DMS114 treated with DMSO at 0.1 percent for 48 hours (cell line): ENCODE results near the gene PAQR7.
"Not testable (repeated sequence)": the region's sequence is repeated elsewhere in the genome, so short reads cannot be mapped to it uniquely, and the experiment has no call there.

ENCODE experiments used
- DNase-seq: peaks from one replicate; lab custom pipeline; 2025; ENCODE audit not compliant: unreplicated experiment; lab: John Stamatoyannopoulos, UW

PAQR7 gene

DNA sequence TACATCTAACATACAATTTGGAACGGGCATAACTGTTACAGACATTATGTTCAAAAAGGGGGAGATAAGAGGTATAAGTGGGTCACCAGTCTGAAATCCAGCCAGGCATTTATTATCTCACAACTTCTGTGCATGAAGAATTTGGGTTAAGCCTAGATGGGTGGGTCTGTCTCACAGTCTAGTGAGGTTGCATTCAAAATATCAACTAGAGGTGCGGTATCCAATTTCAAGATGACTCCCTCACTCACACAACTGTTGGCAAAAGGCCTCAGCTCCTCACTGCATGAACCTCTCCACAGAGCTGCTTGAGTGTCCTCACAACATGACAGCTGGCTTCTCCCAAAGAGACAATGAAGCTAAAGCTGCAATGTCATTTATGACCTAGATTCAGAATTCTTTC, 21.0 kb downstream of the PAQR7 start:
- no peak for DNase-seq

DNA sequence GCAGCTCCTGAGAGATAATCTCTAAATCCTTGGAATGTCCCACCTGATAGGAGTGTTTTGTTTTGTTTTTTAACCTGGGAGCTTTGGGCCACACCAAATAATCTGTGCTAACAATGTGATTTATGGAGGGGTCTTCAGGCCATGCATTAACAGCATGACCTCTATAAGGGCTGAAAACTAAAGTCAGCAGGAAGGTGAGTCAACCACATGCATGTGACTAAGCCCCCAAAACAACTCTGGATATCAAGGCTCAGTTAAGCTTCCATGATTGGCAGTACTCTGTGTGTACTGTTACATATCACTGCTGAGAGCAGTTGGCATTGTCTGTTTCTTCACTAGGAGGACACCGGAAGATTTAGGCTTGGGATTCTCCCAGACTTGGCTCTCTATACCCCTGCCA, 27.0 kb downstream of the PAQR7 start:
- no peak for DNase-seq

DNA sequence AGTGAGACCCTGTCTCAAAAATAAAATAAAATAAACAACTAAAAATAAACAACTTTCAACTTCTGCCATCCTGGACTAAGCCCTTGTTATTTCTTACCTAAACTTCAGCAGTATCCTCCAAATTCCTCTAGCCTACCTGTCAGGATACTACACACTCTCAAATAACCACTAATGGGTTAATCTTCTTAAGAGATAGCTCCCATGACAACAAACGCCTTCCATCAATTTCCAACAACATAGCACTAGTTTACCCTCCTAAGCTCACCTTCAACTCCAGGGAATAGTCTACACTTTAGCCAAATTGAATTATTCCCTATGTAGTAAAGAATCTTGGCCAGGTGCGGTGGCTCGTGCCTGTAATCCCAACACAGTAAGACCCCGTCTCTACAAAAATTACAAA, 27.6 kb downstream of the PAQR7 start:
- no peak for DNase-seq

DNA sequence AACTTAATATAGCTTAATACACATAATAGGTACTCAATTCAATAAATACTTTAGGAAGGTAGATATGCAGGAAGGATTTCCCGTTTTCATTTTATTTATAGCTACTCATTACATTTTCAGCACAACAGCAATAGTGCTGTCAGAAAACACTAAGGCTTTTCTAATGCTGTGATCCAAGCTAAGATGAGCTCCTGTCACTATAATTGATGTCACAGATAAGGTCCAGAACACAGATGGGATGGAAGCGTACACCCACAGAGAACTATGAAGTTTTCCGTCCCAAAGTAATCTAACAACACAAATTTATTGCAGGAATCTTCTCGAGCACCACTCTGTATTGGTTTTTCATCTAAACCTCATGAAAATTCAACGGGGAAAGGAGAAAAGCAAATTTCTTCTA, 29.8 kb downstream of the PAQR7 start:
- no peak for DNase-seq

DNA sequence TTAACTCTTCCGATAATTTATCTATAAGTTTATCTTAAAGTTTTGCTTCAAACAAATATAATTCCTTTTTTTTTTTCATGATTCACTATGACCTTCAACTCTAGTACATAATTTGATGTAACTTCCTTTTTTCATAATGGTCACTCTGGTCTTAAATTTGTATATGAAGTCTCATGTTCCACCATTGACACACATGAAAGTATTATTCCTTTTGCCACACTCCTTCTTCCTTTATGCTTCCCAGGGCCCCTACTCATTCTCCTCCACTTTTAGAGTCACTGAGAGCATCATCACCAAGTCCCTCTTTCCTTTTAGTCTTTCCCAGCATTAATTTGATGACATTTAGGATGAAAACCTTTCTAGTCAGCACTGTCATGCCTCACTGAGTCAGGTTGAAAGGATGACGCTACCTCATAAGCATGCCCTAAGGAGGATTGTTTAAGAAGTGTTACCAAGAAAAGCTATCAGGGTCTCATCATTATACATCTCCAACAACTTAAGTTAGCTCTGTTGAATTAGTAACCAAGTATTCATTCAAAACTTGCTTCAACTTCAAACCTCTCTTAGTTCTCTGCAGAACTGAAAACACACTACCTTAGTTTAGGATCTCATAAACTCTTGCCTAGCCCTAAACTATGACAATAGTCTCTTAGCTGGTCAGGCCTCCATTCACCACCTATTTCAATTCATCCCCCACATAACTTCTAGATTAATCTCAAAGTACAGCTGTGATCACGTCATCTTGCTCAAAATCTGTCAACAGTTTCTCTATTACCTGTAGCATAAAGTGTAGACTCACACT, 30.8 kb downstream of the PAQR7 start:
- DNase-seq: no peak

DNA sequence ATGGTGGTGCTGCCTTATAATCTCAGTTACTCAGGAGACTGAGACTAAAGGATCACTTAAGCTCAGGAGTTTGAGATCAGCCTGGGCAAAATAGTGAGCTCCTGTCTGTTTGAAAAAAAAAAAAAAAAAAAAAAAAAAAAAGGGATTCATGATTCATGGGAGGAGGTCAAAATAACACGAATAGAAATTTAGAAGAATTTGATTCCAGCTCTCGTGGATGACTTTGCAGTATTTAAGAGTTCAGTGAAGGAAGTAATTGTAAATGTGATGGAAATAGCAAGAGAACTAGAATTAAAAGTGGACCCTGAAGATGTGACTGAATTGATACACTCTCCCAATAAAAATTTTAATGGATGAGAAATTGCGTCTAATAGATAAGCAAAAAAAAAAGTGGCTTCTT, 32.0 kb downstream of the PAQR7 start:
- DNase-seq: no peak

DNA sequence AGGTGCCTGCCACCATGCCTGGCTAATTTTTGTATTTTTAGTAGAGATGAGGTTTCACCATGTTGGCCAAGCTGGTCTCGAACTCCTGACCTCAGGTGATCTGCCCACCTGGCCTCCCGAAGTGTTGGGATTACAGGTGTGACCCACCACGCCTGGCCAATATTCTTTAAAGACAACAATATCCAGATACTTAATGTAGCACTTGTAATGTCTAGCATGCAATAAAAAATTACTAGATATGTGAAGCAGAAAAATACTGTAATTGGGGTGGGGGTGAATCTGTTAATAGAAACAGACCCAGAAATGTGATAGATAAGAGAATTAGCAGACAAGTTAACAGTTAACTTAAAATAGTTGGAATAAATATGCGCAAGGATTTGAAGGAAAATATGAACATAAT, 35.7 kb downstream of the PAQR7 start:
- not testable (repeated sequence) for DNase-seq

DNA sequence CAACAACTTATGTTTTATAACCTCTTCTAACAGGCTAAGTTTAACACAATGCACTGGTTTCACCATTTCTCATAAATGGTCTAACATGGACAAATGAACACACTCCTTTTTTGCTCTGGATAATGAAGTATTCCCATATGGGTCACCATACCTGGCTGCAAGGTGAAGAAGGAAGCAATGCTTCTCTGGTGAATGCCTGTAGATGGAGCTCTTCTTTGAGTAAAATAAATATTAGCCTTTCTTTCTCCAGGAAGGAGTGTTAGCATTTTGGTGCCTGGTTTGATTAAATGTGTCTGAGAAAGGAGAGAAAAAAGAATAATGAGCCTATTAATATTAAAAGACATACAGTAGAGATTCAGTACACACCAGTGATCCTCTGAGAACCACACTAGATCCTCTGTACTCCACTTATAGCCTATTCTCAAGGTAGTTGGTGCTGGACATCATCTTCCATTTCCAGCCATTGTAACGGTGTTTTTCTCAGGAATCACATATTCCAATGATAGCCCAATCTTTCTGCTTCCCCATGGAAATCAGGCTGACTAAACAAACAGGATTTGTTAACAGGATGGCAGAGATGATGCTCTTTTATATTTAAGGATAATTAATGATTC, 38.1 kb downstream of the PAQR7 start:
- no peak for DNase-seq

DNA sequence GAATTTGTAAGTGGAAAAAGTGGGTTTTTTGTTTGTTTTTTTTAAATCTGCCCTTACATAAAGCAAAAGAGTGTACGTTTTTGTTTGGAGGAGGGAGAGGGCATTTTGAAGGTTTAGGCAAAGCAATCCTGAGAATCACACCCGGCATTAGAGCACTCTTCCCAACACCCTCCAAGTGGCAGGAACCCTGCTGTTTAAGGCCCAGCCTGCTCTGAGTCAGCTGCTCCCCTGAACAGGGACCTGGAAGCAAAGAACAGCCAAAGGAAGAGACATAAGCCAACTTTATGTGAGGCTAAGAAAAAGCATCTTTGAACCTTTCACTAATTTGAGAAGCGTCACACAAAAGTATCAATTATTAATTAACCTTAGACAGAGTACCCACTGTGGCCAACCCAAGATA, 38.8 kb downstream of the PAQR7 start:
- DNase-seq: no peak

DNA sequence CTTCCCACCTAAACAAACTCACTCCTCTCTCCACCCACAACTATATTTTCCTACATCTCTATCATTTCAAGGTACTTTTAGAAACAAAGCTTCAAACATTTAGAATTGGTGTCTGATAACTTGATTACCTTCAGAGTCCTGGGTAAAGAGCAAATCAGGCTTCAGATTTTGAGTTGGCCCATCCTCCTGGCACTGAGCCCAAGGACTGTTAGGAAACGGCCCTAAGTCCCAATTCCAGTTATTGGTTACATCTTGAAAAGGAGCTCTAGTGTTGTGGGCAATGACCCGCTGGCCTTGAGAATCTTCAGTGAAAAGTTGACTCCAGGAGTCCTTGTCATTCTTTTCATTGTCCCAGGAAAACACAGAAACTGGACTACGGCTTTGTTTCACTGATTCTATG, 40.6 kb downstream of the PAQR7 start:
- DNase-seq: no peak

DNA sequence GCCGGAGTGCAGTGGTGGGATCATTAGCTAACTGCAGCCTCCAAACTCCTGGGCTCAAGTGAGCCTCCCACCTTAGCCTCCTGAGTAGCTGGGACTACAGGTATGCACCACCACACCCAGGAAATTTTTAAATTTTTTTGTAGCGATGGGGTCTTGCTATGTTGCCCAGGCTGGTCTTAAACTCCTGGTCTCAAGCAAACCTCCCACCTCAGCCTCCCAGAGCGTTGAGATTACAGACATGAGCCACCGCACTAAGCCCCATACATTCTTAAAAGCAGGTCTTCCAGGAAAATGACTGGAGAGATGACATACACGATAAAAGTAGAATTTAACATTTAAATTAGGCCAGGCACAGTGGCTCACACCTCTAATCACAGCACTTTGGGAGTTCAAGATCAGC, 42.4 kb downstream of the PAQR7 start:
- DNase-seq: no peak

DNA sequence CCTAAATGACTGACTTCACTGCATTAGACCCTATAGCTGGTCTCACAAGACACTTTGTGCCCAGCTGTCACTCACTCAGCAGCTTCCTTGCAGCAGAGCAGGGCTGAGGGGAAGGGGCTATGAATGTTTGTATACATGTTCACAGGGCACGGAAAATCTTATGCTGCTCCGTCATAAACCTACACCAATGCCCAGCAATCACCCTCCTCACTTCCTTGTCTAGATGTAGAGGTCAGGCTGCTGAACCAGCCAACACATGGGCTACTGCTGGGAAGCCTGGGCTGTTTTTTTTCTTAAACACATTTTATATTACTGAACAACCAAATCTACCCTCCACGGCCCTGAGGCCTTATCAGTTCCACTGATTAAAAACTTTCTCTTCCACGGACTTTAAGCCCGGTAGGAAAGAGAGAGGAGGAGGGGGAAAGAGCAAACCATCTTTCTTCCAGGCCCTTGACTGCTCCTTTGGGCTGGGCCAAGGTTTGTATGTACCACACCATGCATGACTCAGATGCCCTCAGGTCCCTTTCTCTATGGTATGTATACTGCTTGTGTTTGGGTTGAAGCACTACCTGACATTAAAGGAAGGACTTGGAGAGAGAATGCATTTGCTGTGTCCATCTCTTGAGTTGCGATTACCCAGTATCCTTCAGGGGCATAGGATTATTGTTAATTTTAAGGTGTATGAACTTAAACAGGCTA, 43.0 kb downstream of the PAQR7 start:
- DNase-seq: no peak

DNA sequence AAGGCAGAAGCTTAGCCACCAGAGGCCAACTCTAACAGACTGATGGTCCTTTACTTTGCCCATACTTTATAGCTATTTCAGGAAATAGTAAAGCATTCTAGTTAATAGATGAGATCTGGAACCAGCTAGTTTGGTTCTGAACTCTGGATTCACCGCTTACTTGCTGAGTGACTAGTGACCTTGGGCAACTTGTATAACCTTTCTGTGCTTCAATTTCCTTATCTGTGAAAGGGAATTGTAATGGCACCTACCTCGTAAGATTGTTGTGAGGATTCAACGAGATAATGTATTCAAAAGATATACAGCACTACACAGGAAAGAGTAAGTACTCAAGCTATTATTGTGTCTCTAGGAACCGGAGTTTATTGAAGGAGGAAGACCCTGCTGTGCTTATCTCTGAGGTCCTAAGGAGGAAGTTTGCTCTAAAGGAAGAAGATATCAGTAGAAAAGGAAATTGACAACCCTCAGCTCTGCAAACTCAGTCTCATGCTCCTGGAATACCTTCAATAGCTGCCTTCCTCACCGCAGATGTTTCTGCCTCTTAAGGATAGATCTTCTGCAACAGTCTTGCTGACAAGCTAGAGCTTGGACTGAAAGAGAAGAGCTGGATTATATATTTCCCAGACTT, 43.8 kb downstream of the PAQR7 start:
- no peak for DNase-seq

DNA sequence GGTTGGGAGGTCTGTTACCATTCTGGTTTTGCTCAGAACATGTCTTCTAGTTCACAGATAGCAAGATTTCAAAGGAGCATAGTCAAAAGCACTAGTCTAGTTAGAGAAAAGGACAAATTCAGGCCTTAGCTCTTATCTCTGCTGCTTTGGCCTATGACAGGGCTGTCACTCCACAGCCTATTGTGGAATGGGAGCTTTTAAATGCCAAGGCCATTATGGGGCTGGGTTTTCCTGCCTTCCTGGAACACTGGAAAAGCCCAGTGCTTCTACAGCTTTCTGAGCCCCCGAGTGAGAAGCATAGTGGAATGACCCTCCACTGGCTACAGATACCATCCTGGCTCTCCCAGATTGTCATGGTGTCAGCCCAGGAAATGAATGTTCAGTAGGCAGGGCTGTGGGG, 46.5 kb downstream of the PAQR7 start:
- no peak for DNase-seq

DNA sequence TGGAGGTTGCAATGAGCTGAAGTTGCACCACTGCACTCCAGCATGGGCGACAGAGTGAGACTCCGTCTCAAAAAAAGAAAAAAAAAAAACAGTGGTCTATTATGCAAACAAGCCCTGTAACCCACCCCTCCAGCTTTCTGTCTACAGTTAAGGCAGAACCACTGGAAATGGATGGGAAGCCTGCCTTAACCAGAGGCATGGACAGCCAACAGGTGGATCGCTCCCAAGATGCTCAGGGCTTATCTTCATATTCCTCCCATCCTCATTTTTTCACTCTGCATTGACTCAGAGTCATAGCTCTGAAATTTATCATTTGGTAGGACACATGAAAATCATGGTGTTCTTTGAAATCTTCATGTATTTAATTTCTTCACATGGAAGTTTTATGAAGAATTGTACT, 47.0 kb downstream of the PAQR7 start:
- DNase-seq: no peak

DNA sequence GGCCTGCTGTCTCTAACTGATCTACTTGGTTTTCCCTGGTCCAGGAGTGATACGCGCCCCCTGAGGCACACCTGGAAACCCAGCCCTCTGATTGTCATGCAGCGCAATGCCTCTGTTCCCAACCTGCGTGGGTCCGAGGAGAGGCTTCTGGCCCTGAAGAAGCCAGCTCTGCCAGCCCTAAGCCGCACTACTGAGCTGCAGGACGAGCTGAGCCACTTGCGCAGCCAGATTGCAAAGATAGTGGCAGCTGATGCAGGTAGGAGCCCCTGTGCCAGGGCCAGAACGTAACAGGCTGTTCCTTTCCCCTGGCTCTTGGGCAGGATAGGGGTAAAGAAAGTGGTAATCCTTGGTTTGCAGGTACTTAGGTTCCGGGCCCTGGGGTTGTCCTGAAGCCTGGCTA, 48.9 kb downstream of the PAQR7 start:
- DNase-seq: no peak

DNA sequence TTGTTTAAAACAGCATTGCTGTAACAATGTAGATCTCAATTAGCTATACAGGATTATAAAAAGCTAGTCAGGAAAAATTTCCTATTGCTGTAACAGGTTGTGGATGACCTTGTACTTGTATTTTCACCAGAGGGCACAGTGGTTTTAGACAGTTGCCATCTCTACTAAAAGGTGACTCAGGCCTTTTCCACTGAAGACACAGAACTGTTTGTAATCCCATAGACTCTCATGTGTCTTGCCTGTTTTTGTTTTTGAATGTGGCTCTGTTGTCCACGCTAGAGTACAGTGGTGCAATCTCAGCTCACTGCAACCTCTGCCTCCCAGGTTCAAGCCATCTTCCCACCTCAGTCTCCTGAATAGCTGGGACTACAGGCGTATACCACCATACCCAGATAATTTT, 49.9 kb downstream of the PAQR7 start:
- no peak for DNase-seq

DNA sequence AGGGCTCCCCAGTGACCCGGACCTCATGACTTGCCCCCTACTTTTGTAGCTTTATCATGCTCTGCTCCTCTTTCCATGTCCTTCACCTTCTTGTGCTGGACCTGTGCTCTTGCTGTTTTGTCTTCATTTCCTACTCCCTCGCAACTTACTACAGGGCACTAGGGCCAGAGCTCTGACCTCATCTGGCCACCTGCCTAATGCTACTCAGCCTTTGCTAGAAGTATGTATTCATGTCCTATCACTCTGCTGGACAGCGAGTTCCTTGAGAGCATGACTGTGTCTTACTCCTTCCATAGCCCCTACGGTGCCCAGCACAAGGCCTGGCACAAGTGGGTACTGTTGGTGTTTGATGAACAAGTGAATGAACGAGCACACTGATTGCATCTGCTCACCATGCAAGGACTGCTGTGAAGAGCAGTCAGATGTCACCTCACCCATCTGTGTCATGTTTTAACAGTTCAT, 53.8 kb downstream of the PAQR7 start:
- no peak for DNase-seq

DNA sequence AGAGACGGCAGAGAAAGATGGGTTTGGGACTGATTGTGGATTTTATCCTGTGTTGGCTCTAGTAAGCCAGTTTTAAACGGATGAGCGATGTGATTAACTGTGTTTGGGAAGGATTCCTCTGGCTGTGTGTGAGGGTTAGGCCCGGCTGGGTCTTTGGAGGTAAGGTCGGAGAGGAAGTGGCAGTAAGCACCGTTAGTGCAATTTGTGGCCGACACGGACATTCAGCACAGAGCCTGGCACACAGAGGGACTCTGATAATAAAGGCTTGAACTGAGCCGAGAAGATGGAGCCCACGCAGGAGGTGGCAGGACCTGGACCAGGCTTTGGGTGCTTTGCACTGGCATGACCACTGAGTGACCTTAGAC, 54.4 kb downstream of the PAQR7 start:
- no peak for DNase-seq

DNA sequence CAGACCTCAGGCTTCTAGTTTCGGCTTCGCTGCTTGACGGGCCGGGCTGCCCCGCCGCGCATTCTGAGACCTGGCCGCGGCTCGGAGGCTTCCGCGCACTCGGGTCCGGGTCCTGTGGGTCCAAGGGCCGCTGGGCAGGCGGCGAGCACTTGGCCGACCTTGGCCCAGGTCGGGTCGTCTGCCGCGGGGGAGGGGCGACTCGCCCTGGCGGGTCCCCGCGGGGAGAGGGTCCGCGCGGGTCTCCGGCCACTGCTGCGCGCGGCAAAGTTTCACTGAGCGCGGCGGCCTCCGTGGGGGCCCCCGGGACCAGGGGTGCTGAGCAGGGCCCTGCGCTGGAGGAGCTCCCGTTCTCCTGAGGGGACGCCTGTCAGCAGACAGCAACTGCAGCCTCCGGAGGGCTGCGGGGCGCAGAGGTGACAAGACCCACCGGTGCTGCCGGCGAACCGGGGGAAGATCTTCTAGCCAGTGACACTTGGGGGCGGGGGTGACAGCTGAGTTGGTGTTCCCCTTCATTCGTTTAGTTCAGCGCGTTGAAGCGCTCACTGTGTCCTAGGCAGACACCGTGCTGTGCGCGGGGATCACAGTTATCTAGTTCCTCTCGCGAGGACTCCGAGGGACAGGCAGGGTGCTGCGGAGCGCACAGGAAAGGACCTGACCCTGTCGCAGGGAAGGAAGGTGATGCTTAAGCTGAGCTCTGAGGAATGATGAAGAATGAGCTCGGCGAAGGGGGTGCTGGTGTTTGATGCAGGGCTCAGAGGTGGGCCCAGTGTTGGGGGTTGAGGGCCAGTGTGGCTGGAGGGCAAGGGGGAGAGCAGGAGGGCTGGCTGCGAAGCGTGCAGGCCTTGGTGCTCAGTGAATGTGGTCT, 55.0 kb downstream of the PAQR7 start:
- DNase-seq: no peak
